Stromal cell of bone marrow (primary cell): ENCODE data around the gene LY9.

Experiments
- DNase-seq: peaks from one replicate; pipeline ENCODE4 v3.0.0-alpha.2; 2012; ENCODE audit warnings: low read depth

Gene LY9

DNA sequence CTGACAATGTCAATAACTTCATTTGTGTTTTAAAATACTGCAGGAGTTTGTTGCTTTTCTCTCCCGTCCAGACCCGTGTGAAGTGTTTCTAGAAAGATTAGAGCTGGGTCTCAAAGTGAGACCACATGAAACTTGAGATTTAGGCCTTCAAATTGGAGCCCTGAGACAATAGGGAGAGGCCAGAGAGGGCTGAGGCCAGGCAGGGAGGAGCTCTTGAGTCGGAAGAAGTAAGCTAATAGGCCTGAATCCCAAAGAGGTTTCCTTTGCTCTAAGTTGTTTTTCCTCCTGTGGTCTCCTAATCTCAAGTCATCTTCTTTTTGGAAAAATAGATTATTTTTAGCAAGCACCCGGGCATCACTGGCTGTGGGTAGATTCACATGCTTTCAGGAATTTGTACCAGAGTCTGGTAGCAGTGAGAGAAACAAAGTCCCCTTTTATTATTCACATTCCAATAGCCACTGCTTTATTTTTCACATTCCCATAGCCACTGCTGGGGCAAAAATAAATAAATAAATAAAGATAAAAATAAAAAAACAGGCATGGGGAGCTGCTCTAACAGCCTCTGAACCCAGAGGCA is 41.1 kb downstream of the LY9 start:
- DNase-seq, result no peak

DNA sequence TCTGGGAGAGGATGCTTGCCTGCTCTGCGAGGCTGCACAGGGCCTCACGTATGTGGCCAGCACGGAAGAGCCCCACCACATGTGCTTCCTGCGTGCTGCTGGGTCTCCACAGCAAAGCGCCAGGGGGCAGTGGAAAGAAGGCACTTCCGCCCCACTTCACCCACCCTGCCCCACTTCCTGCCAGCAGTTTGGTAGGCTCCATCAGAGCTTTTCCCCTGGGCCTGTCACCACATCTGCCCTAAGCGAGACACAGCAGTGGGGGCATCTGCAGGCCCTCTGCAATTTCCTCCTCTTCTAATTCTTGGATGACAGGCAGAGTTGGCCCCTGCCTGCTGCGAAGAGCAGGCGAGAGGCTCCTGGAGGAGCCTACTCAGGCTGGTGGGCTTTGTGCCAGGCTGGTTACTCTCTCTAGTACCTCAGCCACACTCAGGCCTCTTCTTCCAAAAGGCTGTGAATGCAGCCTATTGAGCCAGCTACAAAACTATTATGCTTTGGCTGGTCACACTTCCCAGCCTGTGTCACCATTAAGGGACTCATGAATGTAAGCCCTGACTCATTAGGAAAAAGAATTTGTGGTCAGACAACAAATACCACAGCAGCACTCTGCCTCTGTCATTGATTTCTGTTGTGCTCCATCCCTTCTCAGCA is 41.7 kb downstream of the LY9 start:
- DNase-seq, result no peak

DNA sequence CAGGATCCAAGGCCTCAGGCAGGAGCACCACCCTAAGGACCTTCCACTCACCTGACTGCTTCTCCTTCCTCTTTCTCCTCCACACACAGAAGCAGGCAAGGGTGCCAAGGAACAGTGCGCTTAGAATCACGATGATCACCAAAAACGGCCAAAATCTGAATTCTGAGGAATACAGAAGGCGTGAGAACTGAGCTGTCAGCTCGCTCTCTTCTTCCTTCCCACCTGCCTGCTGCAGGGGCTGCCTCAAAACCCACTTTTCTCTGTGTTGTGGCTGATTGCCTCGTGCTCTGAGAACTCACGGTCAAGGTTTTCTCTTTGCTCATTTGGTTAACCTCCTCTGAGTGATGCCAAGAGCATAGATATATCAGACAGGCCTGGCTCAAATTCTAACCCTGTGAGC is 42.9 kb downstream of the LY9 start:
- no peak for DNase-seq

DNA sequence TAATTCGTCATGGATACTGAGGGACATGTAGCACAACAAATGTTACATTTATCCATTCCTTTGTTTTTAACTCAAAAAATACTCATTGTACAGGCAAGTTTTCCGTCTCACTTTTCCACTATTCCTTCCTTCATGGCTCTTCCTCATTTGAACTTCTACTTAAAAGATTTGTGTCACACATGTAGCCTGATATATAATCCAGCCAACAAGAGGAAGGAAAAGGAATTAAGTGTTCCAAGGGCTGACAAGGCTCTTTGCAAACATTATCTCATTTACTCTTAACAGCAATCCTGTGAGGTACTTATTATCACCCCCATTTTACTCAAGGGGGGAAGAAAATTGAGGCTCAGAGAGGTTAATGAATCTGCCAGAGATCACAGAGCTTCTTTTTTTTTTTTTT is 43.8 kb downstream of the LY9 start:
- no peak for DNase-seq

DNA sequence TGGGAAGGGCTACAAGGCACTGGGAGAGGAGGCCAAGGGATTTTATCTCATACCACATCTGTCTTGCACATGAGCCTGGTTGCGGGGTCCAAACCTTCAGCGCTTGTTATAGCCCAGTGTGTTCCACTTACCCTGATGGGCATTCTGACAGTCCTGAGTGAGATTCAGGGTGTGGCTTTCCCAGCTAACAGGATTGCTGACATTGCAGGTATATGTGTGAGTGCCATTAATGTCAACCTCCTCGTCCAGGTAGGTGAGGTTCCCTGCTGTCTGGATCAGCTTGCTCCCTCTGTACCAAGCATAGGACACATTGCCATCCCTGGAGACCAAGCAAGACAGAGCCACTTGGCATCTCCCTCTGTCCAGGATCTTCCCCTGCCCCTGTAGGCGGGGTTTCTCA is 45.1 kb downstream of the LY9 start:
- DNase-seq, result no peak

DNA sequence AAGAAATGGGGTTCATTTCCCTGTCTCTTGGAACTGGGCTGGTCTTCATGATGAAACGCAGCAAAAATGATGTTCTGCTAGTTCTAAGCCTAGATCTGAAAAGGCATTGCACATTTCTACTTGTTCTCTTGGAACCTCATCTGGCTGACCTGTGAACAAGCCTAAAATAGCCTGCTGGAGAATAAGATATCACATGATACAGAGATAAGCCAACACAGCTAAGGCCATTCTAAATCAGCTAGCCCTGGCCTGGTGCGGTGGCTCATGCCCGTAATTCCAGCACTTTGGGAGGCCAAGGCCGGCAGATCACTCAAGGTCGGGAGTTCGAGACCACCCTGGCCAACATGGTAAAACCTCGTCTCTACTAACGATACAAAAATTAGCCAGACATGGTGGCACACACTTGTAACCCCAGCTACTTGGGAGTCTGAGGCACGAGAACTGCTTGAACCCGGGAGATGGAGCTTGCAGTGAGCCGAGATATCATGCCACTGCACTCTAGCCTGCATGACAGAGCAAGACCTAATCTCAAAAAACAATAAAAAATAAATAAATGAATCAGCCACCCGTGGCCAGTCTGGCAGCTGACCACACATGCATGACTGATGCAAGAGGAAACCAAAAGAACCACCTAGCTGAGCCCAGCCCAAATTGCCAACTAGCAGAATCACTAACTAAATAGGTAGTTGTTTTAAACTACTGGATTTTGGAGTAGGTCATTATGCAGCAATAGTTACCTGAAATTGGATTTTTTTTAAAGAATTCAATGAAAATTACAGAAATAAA is 48.7 kb downstream of the LY9 start:
- no peak for DNase-seq

DNA sequence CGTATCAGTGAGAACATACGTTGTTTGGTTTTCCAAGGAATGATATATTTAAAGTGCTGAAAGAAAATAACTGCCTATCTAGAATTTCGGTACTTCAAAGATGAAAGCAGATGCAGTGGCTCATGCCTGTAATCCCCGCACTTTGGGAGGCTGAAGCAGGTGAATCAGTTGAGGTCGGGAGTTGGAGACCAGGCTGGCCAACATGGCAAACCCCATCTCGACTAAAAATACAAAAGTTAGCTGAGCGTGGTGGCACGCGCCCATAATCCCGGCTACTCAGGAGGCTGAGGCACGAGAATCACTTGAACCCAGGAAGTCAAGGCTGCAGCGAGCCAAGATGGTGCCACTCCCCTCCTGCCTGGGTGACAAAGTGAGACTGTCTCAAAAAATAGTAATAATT is 50.3 kb downstream of the LY9 start:
- no peak for DNase-seq

DNA sequence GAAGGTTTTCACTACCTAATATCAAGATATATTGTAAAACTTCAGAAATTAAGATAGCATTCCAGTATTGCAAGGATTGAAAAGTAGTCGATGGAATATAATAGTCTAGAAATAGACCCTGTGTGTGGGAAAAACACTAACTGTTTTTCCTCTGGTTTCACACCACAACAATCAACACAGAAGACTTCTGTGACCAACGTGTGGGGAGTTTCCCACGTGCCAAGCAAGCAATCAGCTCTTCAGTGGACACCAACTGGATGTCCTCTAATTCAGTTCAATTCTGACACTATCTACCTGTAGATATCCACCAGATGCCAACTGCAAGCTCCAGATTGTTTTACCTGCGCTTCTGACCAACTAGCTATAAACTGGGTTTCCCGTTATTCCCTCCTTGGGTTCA is 54.6 kb downstream of the LY9 start:
- no peak for DNase-seq

DNA sequence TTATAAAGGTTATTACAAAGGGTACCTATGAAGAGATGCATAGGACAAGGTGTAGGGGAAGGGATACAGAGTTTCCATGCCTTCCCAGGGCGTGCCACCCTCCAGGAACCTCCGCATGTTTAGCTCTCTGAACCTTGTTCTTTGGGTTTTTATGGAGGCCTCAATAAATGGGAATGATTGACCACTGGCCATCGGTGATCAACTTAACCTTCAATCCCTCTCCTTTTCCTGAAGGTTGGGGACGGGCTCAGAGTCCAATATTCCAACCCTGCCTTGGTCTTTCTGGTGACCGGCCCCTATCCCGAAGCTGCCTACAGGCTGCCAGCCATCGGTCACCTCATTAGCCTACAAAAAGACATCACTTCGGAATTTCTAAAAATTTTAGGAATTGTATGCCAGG is 55.0 kb downstream of the LY9 start:
- no peak for DNase-seq

DNA sequence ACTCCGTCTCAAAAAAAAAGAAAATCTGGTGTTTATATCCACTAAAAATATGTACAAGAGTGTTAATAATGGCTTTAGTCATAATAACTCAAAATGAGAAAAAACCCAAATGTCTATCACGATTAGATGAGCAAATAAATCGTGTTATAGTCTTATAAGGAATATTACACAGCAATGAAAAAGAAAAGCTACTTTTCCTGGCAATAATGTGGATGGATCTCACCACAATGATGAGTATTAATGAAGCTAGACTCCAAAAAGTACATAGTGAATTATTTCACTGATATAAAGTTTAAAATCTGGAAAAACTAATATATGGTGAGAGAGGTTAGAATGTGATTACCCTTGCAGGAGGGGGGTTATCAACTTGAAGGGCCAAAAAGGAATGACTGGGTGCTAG is 57.0 kb downstream of the LY9 start:
- no peak for DNase-seq

DNA sequence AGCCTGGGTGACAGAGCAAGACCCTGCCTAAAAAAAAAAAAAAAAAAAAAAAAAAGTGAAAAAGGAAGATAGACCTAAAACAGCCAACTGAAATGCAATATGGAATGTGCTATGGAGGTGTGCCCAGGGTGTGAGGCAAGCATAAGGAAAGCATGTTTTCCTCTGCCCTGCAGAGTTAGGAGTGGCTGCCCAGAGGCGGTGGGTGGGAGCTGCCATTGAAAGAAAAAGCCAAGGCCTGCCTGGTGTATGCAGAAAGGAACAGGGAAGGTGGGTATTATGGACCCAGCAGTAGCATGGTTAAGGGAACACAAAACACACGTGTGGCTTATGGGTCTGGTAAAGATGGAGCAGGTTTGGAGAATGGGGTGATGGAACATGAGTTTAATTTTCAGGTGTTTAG is 57.8 kb downstream of the LY9 start:
- no peak for DNase-seq

DNA sequence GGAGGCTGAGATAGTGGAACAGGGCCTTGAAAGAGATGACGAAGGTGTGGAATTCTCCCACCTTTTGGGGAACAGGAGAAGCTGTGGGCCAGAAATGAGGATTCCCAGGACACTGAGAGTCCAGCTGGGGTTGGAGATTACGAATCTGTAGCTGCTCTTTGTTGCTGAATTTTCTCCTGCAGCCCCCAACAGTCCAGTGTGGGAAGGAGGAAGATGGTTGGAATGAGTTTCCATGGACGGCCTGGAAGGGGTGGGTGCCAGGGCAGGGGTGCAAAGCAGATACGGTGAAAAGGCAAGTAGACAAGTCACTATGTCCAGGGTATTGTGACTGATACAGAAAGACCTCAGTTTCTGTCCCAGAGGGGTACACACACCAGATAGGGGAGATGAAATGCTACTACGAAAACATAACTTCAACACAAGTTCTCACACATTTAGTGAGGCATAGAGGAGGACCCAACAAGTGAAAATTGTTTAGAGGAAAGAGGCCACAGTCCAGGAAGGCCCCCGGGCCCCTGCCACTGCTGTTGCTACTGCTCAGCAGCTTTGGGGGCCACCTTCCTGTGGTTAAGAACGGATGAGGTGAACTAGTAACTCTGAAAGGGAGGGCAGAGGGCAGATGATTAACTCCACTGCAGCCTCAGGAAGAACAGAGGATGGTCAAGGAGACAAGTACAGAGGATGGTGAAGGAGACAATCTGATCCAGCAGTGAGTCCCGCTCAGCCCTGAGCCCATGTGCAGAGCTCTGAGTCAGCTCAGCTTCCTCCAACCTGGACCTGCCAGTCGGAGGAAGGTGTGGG is 59.4 kb downstream of the LY9 start:
- DNase-seq, result no peak

DNA sequence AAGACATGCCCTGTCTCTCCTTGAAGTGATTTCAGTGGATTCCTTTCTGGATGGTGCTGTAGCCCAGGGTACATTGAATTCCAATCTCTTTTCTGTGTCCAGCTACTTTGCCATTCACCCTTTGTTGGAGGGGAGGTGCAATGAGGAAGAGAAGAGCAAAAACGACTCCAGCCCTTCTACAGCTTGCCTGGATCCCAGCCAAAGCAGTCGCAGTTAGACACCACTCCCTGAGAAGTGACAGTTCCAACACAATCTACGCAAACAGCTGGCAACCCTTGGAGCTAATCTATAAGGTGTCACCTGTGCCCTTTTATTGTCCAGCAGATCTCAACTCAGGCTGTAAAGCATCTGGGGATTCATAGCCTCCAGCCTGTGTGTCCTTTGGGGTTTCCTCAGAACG is 62.1 kb downstream of the LY9 start:
- no peak for DNase-seq

DNA sequence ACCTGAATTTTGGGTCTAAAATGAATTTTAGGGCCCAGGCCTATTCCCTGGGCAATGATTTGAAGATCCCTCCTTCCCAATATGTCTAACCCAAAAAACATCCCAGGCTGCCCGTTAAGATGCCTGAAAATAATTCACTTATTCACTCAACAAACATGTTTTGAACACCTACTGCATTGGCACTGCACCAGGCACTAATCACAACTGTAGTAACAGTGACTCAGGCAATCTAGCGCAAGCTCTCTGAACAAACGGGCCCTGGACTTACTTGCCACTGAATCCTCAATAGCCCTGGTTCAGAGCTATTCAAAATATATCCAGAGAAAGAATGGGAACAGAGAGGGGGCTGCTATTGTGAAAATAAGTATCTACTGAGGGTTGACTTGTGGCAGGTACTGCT is 62.5 kb downstream of the LY9 start:
- DNase-seq, result no peak

DNA sequence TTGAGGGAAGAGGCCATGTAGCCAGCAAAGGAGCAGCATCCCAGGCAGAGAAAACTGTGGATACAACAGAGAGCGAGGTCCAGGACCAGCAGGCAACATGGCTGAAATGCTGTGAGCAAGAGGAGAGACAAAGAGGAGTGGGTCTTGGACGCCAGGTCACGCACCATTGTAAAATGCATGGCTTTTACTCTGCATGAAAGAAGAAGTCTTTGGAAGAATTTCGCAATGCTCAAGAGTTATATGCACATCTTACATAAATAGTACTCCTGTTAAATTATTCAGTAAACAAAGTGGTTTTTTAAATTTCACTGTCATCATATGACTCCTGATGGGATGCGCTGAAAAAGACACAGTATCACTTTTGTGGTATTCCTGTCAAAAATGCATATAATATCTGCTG is 63.2 kb downstream of the LY9 start:
- DNase-seq, result no peak

DNA sequence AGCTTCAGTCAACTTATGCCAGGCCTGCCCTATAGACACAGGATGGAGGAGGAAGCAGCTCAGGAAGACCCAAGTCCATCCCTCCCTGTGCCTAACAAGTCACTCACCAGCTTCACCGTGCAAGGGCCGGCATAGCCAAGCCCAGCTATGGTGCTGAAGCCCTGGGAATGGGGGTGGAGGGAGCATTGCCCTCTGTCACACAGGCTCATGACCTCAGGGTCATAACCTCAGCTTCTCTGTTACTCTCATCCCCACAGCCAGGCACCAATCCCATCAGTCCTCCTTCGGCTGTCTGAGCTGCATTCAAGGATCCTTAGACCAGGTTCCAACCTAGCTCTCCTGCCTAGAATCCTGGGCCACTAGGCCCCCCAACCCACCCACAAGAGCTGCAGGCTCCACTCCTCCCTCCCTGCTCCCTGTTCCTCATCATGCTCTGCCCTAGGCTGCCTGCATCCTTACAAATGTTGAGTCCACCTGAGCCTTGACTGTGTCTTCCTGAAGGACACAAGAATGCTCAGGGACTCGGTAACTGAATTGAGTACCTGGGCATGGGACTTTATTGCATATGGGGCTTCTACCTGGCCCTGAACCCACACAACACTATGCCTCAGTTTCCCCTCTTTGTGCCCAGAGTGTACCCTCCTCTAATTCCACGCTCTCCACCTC is 65.0 kb downstream of the LY9 start:
- no peak for DNase-seq

DNA sequence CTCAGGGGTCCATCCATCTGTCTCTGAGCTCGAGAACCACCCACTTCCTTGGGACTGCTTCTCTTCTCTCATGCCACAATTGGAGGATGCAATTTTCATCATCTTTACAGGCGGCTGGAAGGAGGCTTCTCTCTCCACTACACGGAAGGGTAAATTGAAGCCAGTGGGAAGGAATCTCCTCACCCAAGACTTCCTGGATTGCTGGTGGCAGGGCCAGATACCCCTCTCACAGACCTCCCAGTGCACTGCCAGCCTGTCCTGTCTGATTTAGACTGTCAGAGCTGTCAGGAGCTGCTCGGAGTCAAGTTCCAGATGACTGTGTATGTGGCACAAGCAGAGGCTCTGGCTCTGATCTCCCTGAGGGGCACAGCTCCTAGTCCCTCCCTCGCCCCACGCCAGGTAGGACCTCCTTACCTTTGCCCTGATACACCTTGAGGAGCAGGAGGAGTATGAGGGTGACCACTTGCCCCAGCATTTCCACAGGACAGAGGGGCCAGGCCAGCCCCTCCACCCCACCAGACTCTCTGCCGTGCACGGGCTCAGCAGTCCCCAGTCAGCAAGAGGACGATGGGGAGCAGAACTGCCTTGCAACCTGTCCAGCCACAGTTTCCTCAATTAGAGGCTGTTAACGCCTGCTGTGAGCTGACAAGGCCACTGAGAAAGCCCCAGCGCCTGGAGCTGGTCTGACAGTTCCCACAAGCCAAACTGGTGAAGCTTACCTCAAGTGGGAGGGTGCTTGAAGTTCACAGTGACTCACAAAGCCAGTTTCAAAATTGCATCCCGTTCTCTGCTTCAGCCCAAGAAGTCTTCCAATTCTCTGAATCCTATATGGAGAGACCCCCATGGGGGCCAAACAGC is 66.5 kb downstream of the LY9 start, which contains the start of gene CD244:
Gene CD244 (minus strand): TSS at position 685 of the 858 bp plus-strand sequence. CDS start 210 bp downstream, at position 475.
- DNase-seq, result no peak

DNA sequence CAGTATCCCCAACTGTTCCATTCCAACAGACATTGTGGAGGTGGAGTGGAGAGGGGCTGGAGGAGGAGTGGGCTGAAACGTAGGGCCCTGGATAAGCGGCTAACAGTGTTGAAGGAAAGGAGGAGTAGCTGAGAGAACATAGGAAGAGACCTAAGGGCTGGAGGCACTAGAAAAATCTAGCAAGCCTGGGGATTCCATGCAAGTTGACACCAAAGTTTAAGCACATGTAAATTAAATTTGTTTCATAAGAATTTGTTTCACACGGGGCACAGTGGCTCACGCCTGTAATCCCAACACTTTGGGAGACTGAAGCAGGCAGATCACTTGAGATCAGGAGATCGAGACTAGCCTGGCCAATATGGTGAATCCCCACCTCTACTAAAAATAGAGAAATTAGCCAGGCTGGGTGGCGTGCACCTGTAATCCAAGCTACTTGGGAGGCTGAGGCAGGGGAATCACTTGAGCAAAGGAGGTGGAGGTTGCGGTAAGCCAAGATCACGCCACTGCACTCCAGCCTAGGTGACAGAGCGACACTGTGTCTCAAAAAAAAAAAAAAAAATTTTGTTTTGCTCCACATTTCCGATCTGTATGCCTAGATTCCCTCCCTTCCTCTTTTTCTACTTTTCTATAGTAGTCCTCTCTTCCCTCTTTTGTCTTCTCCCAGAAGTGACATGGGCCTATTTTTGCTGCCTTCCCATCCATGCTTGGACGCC is 67.2 kb downstream of the LY9 start:
- DNase-seq, result no peak

DNA sequence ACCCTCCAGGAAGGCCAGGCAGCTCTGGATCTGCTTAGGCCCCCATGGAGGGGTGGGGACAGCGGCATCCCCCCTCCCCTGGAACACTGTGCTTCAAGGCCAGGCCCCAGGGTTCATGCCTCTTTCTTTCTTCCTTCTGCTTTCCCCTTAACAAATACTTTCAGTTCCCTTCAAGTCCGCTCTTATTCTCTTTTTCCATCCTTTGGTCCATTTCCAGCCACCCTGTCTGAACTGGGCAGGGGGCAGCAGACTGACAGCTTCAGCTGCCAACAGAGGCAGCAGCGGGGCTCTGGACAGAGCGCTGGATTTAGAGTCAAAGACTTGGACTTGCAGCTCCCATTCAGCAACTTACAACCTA is 67.8 kb downstream of the LY9 start:
- no peak for DNase-seq

DNA sequence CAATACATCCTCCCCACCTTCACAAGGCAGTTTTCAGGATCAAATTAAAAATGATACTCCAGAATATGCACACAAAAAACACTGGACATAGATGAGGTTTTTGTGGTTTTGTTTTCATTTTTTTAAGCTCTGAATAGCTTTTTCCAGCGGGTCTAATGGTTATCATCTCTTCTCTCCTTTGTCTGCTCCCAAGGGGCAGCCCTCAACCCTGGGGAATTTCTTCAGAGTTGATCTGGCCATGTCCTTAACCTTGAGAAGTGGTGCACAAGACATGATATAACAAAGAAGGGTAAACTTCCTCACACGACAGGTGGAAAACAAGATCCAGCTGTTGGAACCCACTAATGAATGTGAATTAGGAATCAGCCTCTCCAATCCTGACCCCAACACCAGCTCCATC is 68.2 kb downstream of the LY9 start:
- DNase-seq, result no peak

DNA sequence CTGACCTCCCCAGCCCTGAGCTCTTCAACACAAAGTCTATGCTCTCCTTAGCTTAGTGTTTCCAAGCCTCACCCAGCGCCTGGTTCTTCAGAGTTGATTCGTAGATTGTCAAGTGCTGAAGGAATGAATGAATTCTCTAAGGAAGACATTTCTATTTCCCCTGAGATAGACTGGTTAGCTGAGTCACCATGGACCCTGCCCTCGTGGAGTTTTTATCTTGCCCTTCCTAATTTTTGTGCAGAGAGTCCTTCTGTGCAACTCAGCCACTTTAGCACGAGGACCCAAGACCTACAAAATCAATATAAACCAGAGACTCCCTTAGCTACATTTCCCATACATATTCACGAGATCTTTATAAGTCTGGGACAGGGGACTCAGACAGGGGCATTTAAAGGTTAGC is 69.4 kb downstream of the LY9 start:
- DNase-seq, result no peak
